ENCODE data around the gene ELL2. TPM values are rescaled to one million over a fixed set of nuclear protein-coding genes. Genes with fewer than 3 reads are reported as not detected.

ELL2 gene
- total RNA-seq, 1 experiment from 2014 or later: 0.48 TPM

DNA sequence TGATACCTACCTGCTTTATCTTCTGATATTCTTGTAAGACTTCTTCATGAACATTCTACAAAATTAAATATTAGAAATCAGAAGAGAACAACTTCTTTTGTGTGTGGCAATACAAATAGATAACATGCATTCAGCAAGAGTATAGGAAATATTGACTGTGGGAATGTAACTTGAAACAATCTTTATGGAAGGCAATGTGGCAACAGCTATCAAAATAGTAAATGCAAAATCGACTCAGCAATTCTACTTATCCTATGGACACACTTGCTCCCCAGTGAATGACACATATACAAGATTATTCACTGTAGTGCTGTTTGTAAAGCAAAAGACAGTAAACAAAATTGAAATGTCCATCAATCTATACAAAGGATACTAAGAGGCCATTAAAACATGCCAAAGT lies 72.6 kb downstream of the ELL2 start:
- Histone ChIP-seq H3K27ac (ENCODE audit: low read length) (no peak overlapping the region), H2AFZ (ENCODE audit: low read length) (no peak overlapping the region), H3K4me1 (ENCODE audit: low read length) (no peaks in the 10 kb centered on the region)

DNA sequence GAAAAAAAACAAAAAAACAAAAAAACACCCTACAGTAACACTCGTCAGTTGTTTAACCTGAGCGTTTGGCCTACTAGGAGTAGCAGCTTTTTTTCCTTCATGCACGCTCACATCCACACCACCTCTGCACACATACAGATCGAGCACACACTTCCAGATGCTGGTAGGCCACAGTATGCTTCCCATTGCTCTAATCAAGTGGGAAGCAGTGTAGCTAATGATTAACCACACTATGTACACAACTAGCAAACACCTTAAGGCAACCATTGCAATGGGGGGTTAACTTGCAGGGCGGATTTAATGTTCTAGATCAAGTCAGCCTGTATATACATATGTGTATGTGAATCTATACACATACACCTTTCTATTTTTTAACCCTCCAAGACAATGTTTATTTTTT lies 73.7 kb downstream of the ELL2 start:
- no peak overlapping the region for H3K9ac ChIP-seq (ENCODE audit: low read length)
- DNase-seq: no peak
- no peaks in the 10 kb centered on the region for H3K4me1 ChIP-seq (ENCODE audit: low read length)
- H3K9me2 ChIP-seq (replicated peaks; ENCODE audit: insufficient read depth, low read length): no peaks in the 10 kb centered on the region
- H4K20me1 ChIP-seq (ENCODE audit: insufficient read depth, low read depth, low read length): no peaks in the 10 kb centered on the region
- no peak overlapping the region for H3K27ac ChIP-seq (ENCODE audit: low read length)
- H3K4me2 ChIP-seq (ENCODE audit: low read depth, low read length, poor library complexity, severe bottlenecking): no peak overlapping the region
- no peaks in the 10 kb centered on the region for H3K27me3 ChIP-seq (ENCODE audit: low read length)
- H3K9me3 ChIP-seq (ENCODE audit: low read length): no peaks in the 10 kb centered on the region
- no peaks in the 10 kb centered on the region for H3K36me3 ChIP-seq (ENCODE audit: insufficient read depth, low read length)
- no peak overlapping the region for H3K4me3 ChIP-seq (ENCODE audit: low read length)
- H2AFZ ChIP-seq (ENCODE audit: low read length): no peak overlapping the region
- no peaks in the 10 kb centered on the region for H3K79me2 ChIP-seq (ENCODE audit: low read length)

More for the DNA sequence above, 72.6 kb downstream of the ELL2 start:
- no peak for DNase-seq
- Histone ChIP-seq H3K36me3 (ENCODE audit: insufficient read depth, low read length) (no peaks in the 10 kb centered on the region), H3K79me2 (ENCODE audit: low read length) (no peaks in the 10 kb centered on the region), H3K9me2 (replicated peaks; ENCODE audit: insufficient read depth, low read length) (no peaks in the 10 kb centered on the region), H3K27me3 (ENCODE audit: low read length) (no peaks in the 10 kb centered on the region), H4K20me1 (ENCODE audit: insufficient read depth, low read depth, low read length) (no peaks in the 10 kb centered on the region), H3K4me3 (ENCODE audit: low read length) (no peak overlapping the region), H3K9ac (ENCODE audit: low read length) (no peak overlapping the region), H3K9me3 (ENCODE audit: low read length) (no peaks in the 10 kb centered on the region), H3K4me2 (ENCODE audit: low read depth, low read length, poor library complexity, severe bottlenecking) (no peak overlapping the region)

- H2AFZ ChIP-seq (ENCODE audit: low read length): no peak overlapping the region
- H3K9me2 ChIP-seq (replicated peaks; ENCODE audit: insufficient read depth, low read length): no peaks in the 10 kb centered on the region
- no peak overlapping the region for H3K27ac ChIP-seq (ENCODE audit: low read length)
- H4K20me1 ChIP-seq (ENCODE audit: insufficient read depth, low read depth, low read length): no peaks in the 10 kb centered on the region
- no peak for DNase-seq
- no peaks in the 10 kb centered on the region for H3K36me3 ChIP-seq (ENCODE audit: insufficient read depth, low read length)
- H3K9ac ChIP-seq (ENCODE audit: low read length): no peak overlapping the region
- H3K4me1 ChIP-seq (ENCODE audit: low read length): no peaks in the 10 kb centered on the region
- no peaks in the 10 kb centered on the region for H3K27me3 ChIP-seq (ENCODE audit: low read length)
- no peaks in the 10 kb centered on the region for H3K9me3 ChIP-seq (ENCODE audit: low read length)
- no peak overlapping the region for H3K4me2 ChIP-seq (ENCODE audit: low read depth, low read length, poor library complexity, severe bottlenecking)
- no peaks in the 10 kb centered on the region for H3K79me2 ChIP-seq (ENCODE audit: low read length)
- H3K4me3 ChIP-seq (ENCODE audit: low read length): no peak overlapping the region
Measured at GRCh38 chr5:95886340-95887044, 75.2 kb downstream of the ELL2 start.

DNA sequence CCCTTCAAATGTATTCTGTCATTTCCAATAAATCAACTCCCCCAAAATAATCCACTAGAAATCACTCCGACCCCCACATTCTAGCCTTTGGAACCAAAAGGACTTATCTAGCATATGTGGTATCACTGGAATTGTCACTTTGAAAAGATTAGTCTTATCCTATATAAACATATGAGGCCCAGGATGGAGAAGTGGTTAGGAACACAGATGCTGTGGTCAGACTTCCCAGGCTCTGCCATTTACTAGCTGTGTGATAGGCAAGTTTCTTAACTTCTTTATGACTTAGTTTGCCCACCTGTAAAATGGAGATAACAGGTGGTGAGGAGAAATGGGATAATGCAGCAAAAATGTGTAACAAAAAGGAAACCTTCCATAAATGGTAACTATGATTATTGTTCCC lies 77.1 kb downstream of the ELL2 start:
- no peak overlapping the region for H2AFZ ChIP-seq (ENCODE audit: low read length)

DNA sequence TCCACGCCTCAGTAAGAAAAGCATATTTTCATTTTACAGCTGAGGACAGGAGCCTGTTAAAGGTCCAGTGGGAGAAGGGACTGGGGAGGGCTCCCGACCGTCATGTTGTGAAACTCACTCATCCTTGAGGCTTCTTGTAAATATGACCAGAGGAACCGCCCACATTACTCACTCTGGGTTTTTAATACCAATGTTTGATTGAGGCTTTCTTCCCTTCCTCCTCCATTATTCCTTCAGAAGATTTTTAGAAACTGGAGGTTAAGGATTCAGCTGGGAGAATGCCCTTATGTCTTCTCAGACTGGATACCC lies 77.7 kb downstream of the ELL2 start:
- no peak for DNase-seq
- H3K79me2 ChIP-seq (ENCODE audit: low read length): no peaks in the 10 kb centered on the region
- H2AFZ ChIP-seq (ENCODE audit: low read length): no peak overlapping the region
- no peak overlapping the region for H3K4me2 ChIP-seq (ENCODE audit: low read depth, low read length, poor library complexity, severe bottlenecking)
- no peaks in the 10 kb centered on the region for H3K4me1 ChIP-seq (ENCODE audit: low read length)
- no peak overlapping the region for H3K4me3 ChIP-seq (ENCODE audit: low read length)
- no peaks in the 10 kb centered on the region for H3K9me3 ChIP-seq (ENCODE audit: low read length)
- H3K36me3 ChIP-seq (ENCODE audit: insufficient read depth, low read length): no peaks in the 10 kb centered on the region
- no peaks in the 10 kb centered on the region for H4K20me1 ChIP-seq (ENCODE audit: insufficient read depth, low read depth, low read length)
- H3K9me2 ChIP-seq (replicated peaks; ENCODE audit: insufficient read depth, low read length): no peaks in the 10 kb centered on the region
- no peak overlapping the region for H3K27ac ChIP-seq (ENCODE audit: low read length)
- no peak overlapping the region for H3K9ac ChIP-seq (ENCODE audit: low read length)
- no peaks in the 10 kb centered on the region for H3K27me3 ChIP-seq (ENCODE audit: low read length)

More for the DNA sequence above, 77.1 kb downstream of the ELL2 start:
- no peak for DNase-seq
- no peaks in the 10 kb centered on the region for H3K9me3 ChIP-seq (ENCODE audit: low read length)
- no peak overlapping the region for H3K4me2 ChIP-seq (ENCODE audit: low read depth, low read length, poor library complexity, severe bottlenecking)
- no peaks in the 10 kb centered on the region for H3K79me2 ChIP-seq (ENCODE audit: low read length)
- H3K36me3 ChIP-seq (ENCODE audit: insufficient read depth, low read length): no peaks in the 10 kb centered on the region
- H3K27ac ChIP-seq (ENCODE audit: low read length): no peak overlapping the region
- no peak overlapping the region for H3K4me3 ChIP-seq (ENCODE audit: low read length)
- H4K20me1 ChIP-seq (ENCODE audit: insufficient read depth, low read depth, low read length): no peaks in the 10 kb centered on the region
- no peaks in the 10 kb centered on the region for H3K9me2 ChIP-seq (replicated peaks; ENCODE audit: insufficient read depth, low read length)
- H3K4me1 ChIP-seq (ENCODE audit: low read length): no peaks in the 10 kb centered on the region
- H3K9ac ChIP-seq (ENCODE audit: low read length): no peak overlapping the region
- no peaks in the 10 kb centered on the region for H3K27me3 ChIP-seq (ENCODE audit: low read length)

DNA sequence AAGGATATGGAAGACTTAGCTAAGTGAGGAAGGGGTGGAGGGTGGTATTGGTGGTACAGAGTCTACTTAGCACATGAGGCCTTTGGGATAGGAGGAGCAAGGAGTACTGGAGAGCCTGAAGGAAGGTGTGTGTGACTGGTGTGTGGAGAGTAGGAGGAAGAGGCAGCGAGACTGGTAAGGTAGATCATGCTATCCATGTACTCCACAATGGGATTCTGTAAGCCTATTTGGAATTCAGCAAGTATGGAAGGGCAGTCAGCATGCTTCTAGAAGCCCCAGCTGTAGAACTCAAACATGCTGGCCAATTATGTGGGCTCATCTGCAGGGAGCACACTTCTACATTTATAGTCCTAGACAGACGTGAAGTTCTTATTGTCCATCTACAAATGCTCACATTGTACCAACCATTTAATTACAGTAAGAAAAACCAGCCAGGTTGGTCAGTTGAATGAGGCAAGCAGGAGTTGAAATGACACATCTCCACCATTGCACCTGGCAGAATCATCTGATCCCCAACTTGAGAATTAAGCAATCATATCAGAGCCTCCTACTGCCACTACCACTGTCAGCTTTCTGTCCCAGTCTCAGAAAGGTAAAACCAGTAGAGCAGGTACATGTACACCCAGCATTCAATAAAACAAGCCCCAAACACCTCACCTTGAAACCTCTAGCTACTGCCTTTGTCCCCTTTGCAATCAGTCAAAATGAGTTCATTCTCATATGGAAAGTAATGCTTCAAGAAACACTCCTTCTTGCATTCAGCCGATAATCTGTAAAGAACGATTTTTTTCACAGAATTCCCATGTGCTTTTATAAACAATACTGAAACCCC lies 78.2 kb downstream of the ELL2 start:
- H3K9me2 ChIP-seq (replicated peaks; ENCODE audit: insufficient read depth, low read length): no peaks in the 10 kb centered on the region
- no peak for DNase-seq
- no peaks in the 10 kb centered on the region for H3K36me3 ChIP-seq (ENCODE audit: insufficient read depth, low read length)
- no peak overlapping the region for H3K4me3 ChIP-seq (ENCODE audit: low read length)
- no peaks in the 10 kb centered on the region for H4K20me1 ChIP-seq (ENCODE audit: insufficient read depth, low read depth, low read length)
- H3K4me1 ChIP-seq (ENCODE audit: low read length): no peaks in the 10 kb centered on the region
- H3K79me2 ChIP-seq (ENCODE audit: low read length): no peaks in the 10 kb centered on the region
- H3K27ac ChIP-seq (ENCODE audit: low read length): no peak overlapping the region
- no peak overlapping the region for H3K9ac ChIP-seq (ENCODE audit: low read length)
- H2AFZ ChIP-seq (ENCODE audit: low read length): no peak overlapping the region
- no peaks in the 10 kb centered on the region for H3K27me3 ChIP-seq (ENCODE audit: low read length)
- H3K9me3 ChIP-seq (ENCODE audit: low read length): no peaks in the 10 kb centered on the region
- no peak overlapping the region for H3K4me2 ChIP-seq (ENCODE audit: low read depth, low read length, poor library complexity, severe bottlenecking)

DNA sequence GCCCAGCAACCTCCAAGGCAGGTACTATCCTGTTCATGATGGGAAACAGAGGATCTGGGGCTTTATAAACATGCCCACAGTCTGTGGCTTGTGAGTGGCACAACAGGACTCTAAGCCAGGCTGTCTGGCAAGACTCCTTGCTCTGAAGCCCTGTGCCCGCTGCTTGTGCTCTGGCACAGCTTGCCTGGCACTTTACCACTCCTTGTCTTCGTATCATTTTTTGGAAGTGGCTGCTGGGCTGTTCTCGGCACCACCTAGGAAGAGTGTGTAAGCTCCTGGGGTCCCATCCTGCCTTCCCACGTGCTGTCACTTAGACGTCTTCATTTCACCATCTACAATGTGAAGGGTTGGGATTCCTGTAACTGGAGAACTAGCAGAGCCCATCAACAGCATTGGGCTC lies 79.8 kb downstream of the ELL2 start:
- no peak for DNase-seq
- Histone ChIP-seq H3K36me3 (ENCODE audit: insufficient read depth, low read length) (no peaks in the 10 kb centered on the region), H3K9me3 (ENCODE audit: low read length) (no peaks in the 10 kb centered on the region), H2AFZ (ENCODE audit: low read length) (no peak overlapping the region), H3K27me3 (ENCODE audit: low read length) (no peaks in the 10 kb centered on the region), H3K4me2 (ENCODE audit: low read depth, low read length, poor library complexity, severe bottlenecking) (no peak overlapping the region), H3K79me2 (ENCODE audit: low read length) (no peaks in the 10 kb centered on the region), H4K20me1 (ENCODE audit: insufficient read depth, low read depth, low read length) (no peaks in the 10 kb centered on the region), H3K4me1 (ENCODE audit: low read length) (no peaks in the 10 kb centered on the region), H3K4me3 (ENCODE audit: low read length) (no peak overlapping the region), H3K27ac (ENCODE audit: low read length) (no peak overlapping the region), H3K9ac (ENCODE audit: low read length) (no peak overlapping the region), H3K9me2 (replicated peaks; ENCODE audit: insufficient read depth, low read length) (no peaks in the 10 kb centered on the region)

GRCh38 chr5:95880081-95880926 lies 81.3 kb downstream of the ELL2 start:
- H3K36me3 ChIP-seq (ENCODE audit: insufficient read depth, low read length): no peaks in the 10 kb centered on the region
- H3K9me3 ChIP-seq (ENCODE audit: low read length): no peaks in the 10 kb centered on the region
- no peak overlapping the region for H2AFZ ChIP-seq (ENCODE audit: low read length)
- H3K4me3 ChIP-seq (ENCODE audit: low read length): no peak overlapping the region
- H3K27ac ChIP-seq (ENCODE audit: low read length): no peak overlapping the region
- no peak for DNase-seq
- H3K79me2 ChIP-seq (ENCODE audit: low read length): no peaks in the 10 kb centered on the region
- H3K9me2 ChIP-seq (replicated peaks; ENCODE audit: insufficient read depth, low read length): no peaks in the 10 kb centered on the region
- no peak overlapping the region for H3K9ac ChIP-seq (ENCODE audit: low read length)
- H3K4me2 ChIP-seq (ENCODE audit: low read depth, low read length, poor library complexity, severe bottlenecking): no peak overlapping the region
- H4K20me1 ChIP-seq (ENCODE audit: insufficient read depth, low read depth, low read length): no peaks in the 10 kb centered on the region
- no peaks in the 10 kb centered on the region for H3K4me1 ChIP-seq (ENCODE audit: low read length)
- H3K27me3 ChIP-seq (ENCODE audit: low read length): no peaks in the 10 kb centered on the region
